Suppressor macrophage (primary cell): ENCODE results near the gene BICD1.

Experiments used
- DNase-seq, 4 experiments: peaks; one replicate each; pipeline ENCODE4 v3.0.0-alpha.2; 2020 to 2022

Gene BICD1

DNA sequence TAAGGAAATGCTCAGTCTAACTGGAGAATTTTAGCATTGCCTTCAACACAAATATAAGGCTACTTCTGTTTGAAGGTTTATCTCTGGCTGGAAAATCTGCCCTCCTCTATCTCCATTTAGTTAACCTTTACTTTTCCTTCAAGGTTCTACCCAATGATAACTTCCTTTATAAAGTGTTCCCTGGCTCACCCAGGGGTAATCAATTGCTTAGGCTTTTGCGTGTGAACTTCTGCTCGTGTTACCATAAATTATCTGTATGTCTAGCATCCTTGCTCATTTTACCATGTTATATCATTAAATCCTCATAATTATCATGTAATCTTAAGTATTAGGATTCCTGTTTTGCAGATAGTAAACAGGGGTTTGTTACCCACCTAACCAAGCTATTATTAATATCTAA, 178.4 kb downstream of the BICD1 start:
- DNase-seq: no peak

GRCh38 chr12:32285489-32285888, 178.8 kb downstream of the BICD1 start:
- no peak for DNase-seq

DNA sequence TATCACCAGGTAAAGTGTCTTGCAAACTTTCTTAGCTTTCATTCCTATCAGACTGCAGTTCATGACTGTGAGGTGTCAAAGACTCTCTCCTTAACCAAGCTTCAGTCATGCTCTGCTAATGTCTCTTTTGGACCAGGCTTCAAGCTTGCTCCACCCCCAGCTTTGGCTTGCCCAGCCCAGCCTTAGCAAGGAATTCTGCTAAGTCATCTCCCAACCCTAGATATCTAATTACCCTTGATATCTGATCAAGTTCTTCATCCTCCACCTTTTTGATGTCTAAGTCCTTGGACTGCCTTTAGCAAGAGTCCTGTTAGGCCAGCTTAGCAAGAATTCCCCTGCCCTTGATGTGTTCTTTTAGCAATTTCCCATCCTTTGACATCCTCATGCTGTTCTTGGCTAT, 183.8 kb downstream of the BICD1 start:
- no peak for DNase-seq

DNA sequence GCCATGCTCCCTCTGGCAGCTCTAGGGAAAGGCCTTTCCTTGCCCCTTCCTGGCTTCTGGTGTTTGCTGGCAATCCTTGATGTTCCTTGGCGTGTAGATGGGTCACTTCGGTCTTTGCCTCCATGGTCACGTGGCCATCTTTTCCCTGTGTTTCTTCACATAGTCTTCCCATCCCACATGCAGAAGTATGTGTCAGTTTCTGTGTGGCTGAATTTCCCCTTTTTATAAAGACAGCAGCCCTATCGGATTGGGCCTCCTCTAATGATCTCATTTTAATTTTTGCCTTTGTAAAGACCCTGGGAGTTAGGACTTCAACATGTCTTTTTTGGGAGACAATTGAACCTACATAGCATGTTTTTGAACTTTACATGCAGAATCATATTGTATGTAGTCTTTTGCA, 185.5 kb downstream of the BICD1 start:
- peak; percentile 37 to 70 (median 60) for DNase-seq

- DNase-seq: no peak
Measured at GRCh38 chr12:32293808-32294419, 187.3 kb downstream of the BICD1 start.

- DNase-seq: no peak
Measured at GRCh38 chr12:32296567-32296966, 189.9 kb downstream of the BICD1 start.

DNA sequence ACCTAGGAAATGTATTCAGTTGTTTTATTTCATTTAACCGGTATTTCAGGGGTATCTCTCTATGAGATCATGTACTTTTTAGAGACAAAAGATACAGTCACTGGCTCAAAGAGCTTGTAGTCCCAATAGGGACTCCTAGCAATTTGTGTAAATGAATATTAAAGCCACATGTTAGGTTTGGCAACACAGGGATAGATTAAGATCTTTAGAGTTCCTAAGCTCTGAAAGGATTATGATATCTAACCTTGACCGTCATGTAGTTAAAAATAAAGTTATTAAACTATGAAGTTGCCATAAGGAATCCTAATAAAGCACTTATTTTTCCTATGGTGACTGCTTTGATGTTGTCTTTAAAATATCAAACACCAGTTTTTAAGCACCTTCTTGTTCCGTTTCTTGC, 192.3 kb downstream of the BICD1 start:
- no peak for DNase-seq

DNA sequence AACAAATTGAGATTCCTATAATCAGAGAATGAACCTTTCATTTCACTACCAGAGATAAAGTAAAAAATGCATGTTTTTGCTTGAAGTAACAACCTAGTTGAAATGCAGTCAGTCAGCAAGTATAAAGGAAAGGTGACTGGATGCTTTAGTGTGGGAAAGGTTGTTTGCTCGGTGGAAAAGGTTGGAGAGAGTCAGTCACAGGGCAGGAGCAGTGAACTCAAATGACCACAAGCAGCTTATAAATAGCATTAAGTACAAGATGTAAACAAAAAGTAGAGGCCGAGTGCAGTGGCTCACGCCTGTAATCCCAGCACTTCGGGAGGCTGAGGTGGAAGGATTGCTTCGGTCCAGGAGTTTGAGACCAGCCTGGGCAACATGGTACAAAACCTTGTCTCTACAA, 194.6 kb downstream of the BICD1 start:
- DNase-seq: no peak

DNA sequence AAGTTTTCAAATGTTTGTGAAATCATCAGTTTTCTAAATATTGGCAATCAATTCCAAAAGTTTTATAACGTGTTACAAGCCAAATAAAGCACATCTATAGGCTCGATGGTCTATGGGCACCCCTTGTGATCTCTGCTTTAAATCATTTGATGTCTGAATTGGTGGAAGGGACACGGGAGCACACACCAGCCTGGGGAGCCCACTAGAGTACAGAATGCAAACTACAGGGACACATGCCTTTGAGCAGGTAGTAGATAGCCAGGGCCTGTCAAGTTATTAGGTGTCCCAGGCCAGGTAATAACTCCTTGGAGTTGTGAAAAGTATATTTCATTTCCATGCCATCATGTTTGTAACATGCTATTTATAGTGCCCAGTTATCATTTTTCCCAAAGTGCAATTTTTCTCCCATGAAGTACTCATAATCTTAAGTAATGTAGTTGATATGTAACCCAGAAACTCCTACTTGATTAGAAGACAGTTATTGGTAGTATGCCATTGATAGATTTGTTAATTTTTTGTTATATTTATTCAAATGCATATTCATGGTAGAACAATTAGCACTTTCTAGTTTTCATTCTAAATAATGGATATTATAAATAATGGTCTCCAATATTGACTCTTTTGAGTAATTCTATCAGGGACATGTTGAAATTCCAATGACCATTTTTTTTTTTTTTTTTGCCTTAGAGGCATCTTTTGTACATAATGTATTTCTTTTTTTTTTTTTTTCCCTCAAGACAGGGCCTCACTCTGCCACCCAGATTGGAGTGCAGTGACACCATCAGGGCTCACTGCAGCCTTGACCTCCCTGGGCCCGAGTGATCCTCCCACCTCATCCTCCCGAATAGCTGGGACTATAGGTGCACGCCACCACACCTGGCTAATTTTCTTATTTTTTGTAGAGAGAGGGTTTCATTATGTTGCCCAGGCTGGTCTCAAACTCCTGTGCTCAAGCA, 195.8 kb downstream of the BICD1 start:
- peak; percentile 5 to 48 (median 26) for DNase-seq

GRCh38 chr12:32303174-32303549, 196.5 kb downstream of the BICD1 start:
- no peak for DNase-seq

- peak; percentile 30 to 78 (median 49) for DNase-seq
Measured at GRCh38 chr12:32305163-32305562, 198.5 kb downstream of the BICD1 start.

GRCh38 chr12:32307326-32307725, 200.7 kb downstream of the BICD1 start:
- DNase-seq: no peak

- DNase-seq: no peak
Measured at GRCh38 chr12:32309811-32310736, 203.4 kb downstream of the BICD1 start.

DNA sequence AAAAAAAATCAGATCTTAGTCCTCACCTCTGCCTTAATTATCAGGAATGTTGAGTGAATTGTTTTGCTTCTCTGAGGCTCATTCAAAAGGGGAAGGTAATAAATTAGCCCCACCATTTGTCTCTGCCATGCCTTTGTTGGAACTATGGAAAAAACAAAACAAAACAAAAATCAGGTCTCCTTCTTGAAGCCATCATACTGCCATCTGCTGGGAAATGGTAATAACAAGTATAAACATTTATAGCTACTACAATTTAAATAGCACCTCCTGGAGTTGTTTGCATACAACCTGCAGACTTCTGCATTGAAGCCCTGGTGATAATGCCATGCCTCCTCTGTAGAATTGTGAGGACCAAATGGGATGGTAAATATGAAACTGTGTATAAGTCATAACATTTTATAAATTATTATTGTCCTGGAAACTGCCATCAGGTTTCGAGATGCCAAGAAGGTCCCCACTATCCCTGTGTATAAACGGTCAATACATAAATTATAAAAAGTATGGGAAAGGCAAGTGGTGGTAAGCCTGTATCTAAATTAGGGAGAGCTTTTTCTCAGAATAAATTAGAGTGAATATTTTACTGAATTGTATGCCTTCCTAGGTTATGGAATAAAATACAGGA, 205.5 kb downstream of the BICD1 start:
- DNase-seq: peak; percentile 6 to 79 (median 55)

- DNase-seq: no peak
Measured at GRCh38 chr12:32322354-32322753, 215.7 kb downstream of the BICD1 start.

- no peak for DNase-seq
Measured at GRCh38 chr12:32331133-32331532, 224.5 kb downstream of the BICD1 start.

GRCh38 chr12:32332446-32332845, 225.8 kb downstream of the BICD1 start:
- no peak for DNase-seq

DNA sequence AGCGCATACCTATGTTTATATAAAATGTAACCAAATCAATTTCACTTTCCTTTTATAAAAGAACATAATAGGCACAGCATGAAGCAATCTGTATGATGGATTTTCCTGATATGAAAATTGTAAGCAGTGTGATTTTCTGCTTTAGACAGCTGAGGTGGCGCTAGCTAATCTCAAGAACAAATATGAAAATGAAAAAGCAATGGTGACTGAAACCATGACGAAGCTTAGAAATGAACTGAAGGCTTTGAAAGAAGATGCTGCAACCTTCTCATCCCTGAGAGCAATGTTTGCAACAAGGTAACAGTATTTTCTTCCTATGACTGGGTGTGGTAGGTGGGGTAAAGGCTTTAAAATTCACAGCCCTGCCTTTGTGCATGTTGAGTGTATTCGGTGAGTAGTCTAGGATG, 227.7 kb downstream of the BICD1 start:
- no peak for DNase-seq

GRCh38 chr12:32336261-32336660, 229.6 kb downstream of the BICD1 start:
- no peak for DNase-seq

DNA sequence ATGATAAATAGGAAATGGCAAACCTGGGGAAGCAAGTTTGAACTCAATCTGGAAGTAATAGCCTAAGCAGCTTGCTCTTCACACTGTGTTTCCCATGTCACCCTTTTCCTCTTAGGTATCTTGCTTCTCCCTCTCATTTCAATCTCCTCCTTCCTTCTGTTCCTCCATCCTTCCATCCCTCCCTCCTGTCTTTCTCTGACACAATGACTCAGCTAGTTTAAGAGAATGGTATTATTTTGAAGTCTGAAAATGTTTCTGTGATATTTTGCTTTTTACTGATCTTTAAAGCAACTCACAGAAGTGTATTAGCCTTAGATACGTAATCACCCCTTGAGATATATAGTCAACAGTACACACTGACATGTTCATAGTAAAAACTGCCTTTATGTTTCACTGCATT, 236.8 kb downstream of the BICD1 start:
- DNase-seq: no peak

DNA sequence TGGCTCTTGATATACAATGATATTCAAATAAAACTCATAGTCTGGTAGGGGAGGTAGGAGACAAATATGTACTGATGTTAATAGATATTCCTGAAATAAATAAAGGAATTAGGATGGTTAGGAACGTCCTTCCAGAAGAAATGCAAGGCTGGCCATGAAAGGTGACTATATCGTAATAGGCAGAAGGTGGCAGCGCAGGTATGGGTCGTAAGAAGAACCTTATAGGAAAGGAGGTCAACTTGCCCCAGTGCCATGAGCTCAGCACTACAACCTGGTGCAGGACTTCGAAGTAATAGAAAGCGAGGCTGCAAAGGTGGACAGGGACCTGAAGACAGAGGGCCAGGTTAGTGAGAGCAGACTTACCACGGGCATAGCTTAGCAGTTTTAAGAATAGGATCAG, 237.4 kb downstream of the BICD1 start:
- no peak for DNase-seq

- DNase-seq: no peak
Measured at GRCh38 chr12:32353540-32353939, 246.9 kb downstream of the BICD1 start.
